Bladder microvascular endothelial cell (primary cell): ENCODE data around the gene CYP24A1. TPM values are rescaled to one million over a fixed set of nuclear protein-coding genes. Genes with fewer than 3 reads are reported as not detected.

Experiments
- total RNA-seq: library from RNA; depleted of rRNA; stranded (reverse); fragments of >200 nt; gene quantifications from 2 replicates; pipeline ENCODE4 v1.2.3, GENCODE V29; 2014

CYP24A1 gene
- not detected in 2 replicates for total RNA-seq

GRCh38 chr20:54173653-54174456 is at the start of gene CYP24A1:
TSS of gene CYP24A1 (minus strand) at chr20:54173986. CDS start at chr20:54173579, 407 bp downstream.

GRCh38 chr20:54207743-54208547 is 34.2 kb upstream of the CYP24A1 start, which contains the start of gene PFDN4:
TSS of gene PFDN4 (plus strand) at chr20:54208087. CDS start at chr20:54208101, 14 bp downstream.

Other genes with a start within 250 kb of the CYP24A1 start
- gene BCAS1, start 103.4 kb downstream of the CYP24A1 start, total RNA-seq = not detected in 2 replicates
- 48.4 and 80.1 TPM in 2 replicates for gene PFDN4, start 34.1 kb upstream of the CYP24A1 start, total RNA-seq